ENCODE measurements around the gene BPIFB1.

Gene BPIFB1

GRCh38 chr20:33349493-33349892 is 66.5 kb downstream of the BPIFB1 start:
- Histone ChIP-seq H3K4me3 (ENCODE audit: low read depth, low read length) (no peak overlapping the region), H3K9me3 (ENCODE audit: severe bottlenecking) (no peaks in the 10 kb centered on the region), H3K36me3 (peaks cover 4% of the 10 kb centered on the region), H3K27me3 (ENCODE audit: insufficient read depth, low read depth, severe bottlenecking) (no peaks in the 10 kb centered on the region), H3K27ac (no peak overlapping the region)
- no peak for DNase-seq
- no peak for TF ChIP-seq CTCF (IDR thresholded peaks at IDR 0.05; ENCODE audit: low read depth, low read length)

- TF ChIP-seq CTCF (IDR thresholded peaks at IDR 0.05; ENCODE audit: low read depth, low read length): no peak
- no peaks in the 10 kb centered on the region for H3K27me3 ChIP-seq (ENCODE audit: insufficient read depth, low read depth, severe bottlenecking)
- DNase-seq: no peak
- peaks cover 4% of the 10 kb centered on the region for H3K36me3 ChIP-seq
- H3K27ac ChIP-seq: no peak overlapping the region
- no peaks in the 10 kb centered on the region for H3K9me3 ChIP-seq (ENCODE audit: severe bottlenecking)
- no peak overlapping the region for H3K4me3 ChIP-seq (ENCODE audit: low read depth, low read length)
Observed at GRCh38 chr20:33351696-33352095, 68.7 kb downstream of the BPIFB1 start.

- H3K27ac ChIP-seq: no peak overlapping the region
- TF ChIP-seq CTCF (IDR thresholded peaks at IDR 0.05; ENCODE audit: low read depth, low read length): no peak
- H3K36me3 ChIP-seq: peaks cover 4% of the 10 kb centered on the region
- H3K4me3 ChIP-seq (ENCODE audit: low read depth, low read length): no peak overlapping the region
- H3K9me3 ChIP-seq (ENCODE audit: severe bottlenecking): no peaks in the 10 kb centered on the region
- no peak for DNase-seq
- no peaks in the 10 kb centered on the region for H3K27me3 ChIP-seq (ENCODE audit: insufficient read depth, low read depth, severe bottlenecking)
Observed at GRCh38 chr20:33352258-33353012, 69.4 kb downstream of the BPIFB1 start.

- no peak for DNase-seq
- no peak for TF ChIP-seq CTCF (IDR thresholded peaks at IDR 0.05; ENCODE audit: low read depth, low read length)
- H3K27ac ChIP-seq: no peak overlapping the region
- H3K9me3 ChIP-seq (ENCODE audit: severe bottlenecking): no peaks in the 10 kb centered on the region
- no peaks in the 10 kb centered on the region for H3K27me3 ChIP-seq (ENCODE audit: insufficient read depth, low read depth, severe bottlenecking)
- peaks cover 4% of the 10 kb centered on the region for H3K36me3 ChIP-seq
- H3K4me3 ChIP-seq (ENCODE audit: low read depth, low read length): no peak overlapping the region
Observed at GRCh38 chr20:33353013-33353402, 70.0 kb downstream of the BPIFB1 start.

All from WERI-Rb-1 (cell line).